HEK293T (cell line): ENCODE results near the gene IFT172.

ENCODE experiments used
- CTCF ChIA-PET: fragments of 350-600 bp; formaldehyde crosslinking; extraction: SDS; loops from one replicate; lab custom pipeline; 2021; ENCODE audit warnings: antibody characterized with exemption, inconsistent platforms; lab: Yijun Ruan, JAX
- POLR2A ChIA-PET: fragments of 350-600 bp; formaldehyde crosslinking; extraction: SDS; loops from one replicate; lab custom pipeline; 2020; ENCODE audit warnings: antibody characterized with exemption, inconsistent platforms; lab: Yijun Ruan, JAX
- DNase-seq: peaks from one replicate; pipeline ENCODE4 v3.0.0; 2012; ENCODE audit warnings: mixed read lengths; ENCODE audit errors: extremely low spot score
- ARNT ChIP-seq: fragments of 450-650 bp; IDR thresholded peaks from 2 replicates; pipeline ENCODE4 v1.6.1; 2017; ENCODE audit warnings: mild to moderate bottlenecking
- BHLHE40 ChIP-seq: fragments of 450-650 bp; IDR thresholded peaks from 2 replicates; pipeline ENCODE4 v1.6.1; 2016; ENCODE audit warnings: mild to moderate bottlenecking, moderate library complexity, borderline replicate concordance
- CTBP1 ChIP-seq: fragments of 450-650 bp; IDR thresholded peaks from 2 replicates; pipeline ENCODE4 v1.6.1; 2016; ENCODE audit warnings: borderline replicate concordance
- ELF4 ChIP-seq: fragments of 450-650 bp; IDR thresholded peaks from 2 replicates; pipeline ENCODE4 v1.6.1; 2017; ENCODE audit warnings: antibody characterized with exemption
- FOXA1 ChIP-seq: fragments of 450-650 bp; IDR thresholded peaks from 2 replicates; pipeline ENCODE4 v1.6.1; 2016; ENCODE audit warnings: mild to moderate bottlenecking
- FOXK2 ChIP-seq: fragments of 450-650 bp; IDR thresholded peaks from 2 replicates; pipeline ENCODE4 v1.6.1; 2016; ENCODE audit warnings: mild to moderate bottlenecking
- FOXM1 ChIP-seq: fragments of 450-650 bp; IDR thresholded peaks from 2 replicates; pipeline ENCODE4 v1.6.1; 2017; ENCODE audit warnings: mild to moderate bottlenecking, borderline replicate concordance
- HDGF ChIP-seq: fragments of 450-650 bp; IDR thresholded peaks from 2 replicates; pipeline ENCODE4 v1.6.1; 2017; ENCODE audit warnings: antibody characterized with exemption, borderline replicate concordance
- L3MBTL2 ChIP-seq: fragments of 450-650 bp; conservative IDR thresholded peaks from 2 replicates; pipeline ENCODE4 v1.6.1; 2016; ENCODE audit warnings: mild to moderate bottlenecking
- LEF1 ChIP-seq: fragments of 450-650 bp; IDR thresholded peaks from 2 replicates; pipeline ENCODE4 v1.6.1; 2017; ENCODE audit warnings: mild to moderate bottlenecking, borderline replicate concordance
- NFRKB ChIP-seq: fragments of 450-650 bp; IDR thresholded peaks from 2 replicates; pipeline ENCODE4 v1.6.1; 2016; ENCODE audit warnings: mild to moderate bottlenecking, moderate library complexity
- PKNOX1 ChIP-seq: fragments of 450-650 bp; IDR thresholded peaks from 2 replicates; pipeline ENCODE4 v1.6.1; 2016
- SP1 ChIP-seq: fragments of 450-650 bp; IDR thresholded peaks from 2 replicates; pipeline ENCODE4 v1.6.1; 2017
- SUZ12 ChIP-seq: fragments of 450-650 bp; IDR thresholded peaks from 2 replicates; pipeline ENCODE4 v1.6.1; 2016; ENCODE audit warnings: mild to moderate bottlenecking
- TARDBP ChIP-seq: fragments of 450-650 bp; IDR thresholded peaks from 2 replicates; pipeline ENCODE4 v1.6.1; 2016
- ZNF384 ChIP-seq: fragments of 450-650 bp; IDR thresholded peaks from 2 replicates; pipeline ENCODE4 v1.6.1; 2016

The IFT172 gene

GRCh38 chr2:27445615-27446014, 43.9 kb downstream of the IFT172 start:
- TF ChIP-seq FOXA1, result no peak
- no peak for TF ChIP-seq CTBP1
- TF ChIP-seq L3MBTL2, result no peak
- TF ChIP-seq PKNOX1, result no peak
- TF ChIP-seq LEF1, result no peak
- TF ChIP-seq FOXM1, result no peak
- TF ChIP-seq TARDBP, result no peak
- TF ChIP-seq BHLHE40, result no peak
- TF ChIP-seq SP1, result no peak
- TF ChIP-seq SUZ12, result no peak
- TF ChIP-seq HDGF, result no peak
- TF ChIP-seq NFRKB, result no peak
- TF ChIP-seq ARNT, result no peak
- TF ChIP-seq ZNF384, result no peak
- no peak for TF ChIP-seq FOXK2
- no peak for TF ChIP-seq ELF4
- no peak for DNase-seq
- ChIA-PET CTCF (interaction anchor here (0.6 kb wide), 1 partner anchor 16 kb away, joined by 3 read pairs; no protein-coding TSS in a partner anchor), POLR2A (interaction anchor here (1.1 to 1.2 kb wide), 2 partner anchors 17 to 36 kb away, joined by 3 to 4 read pairs; partner anchors contain the start of genes NRBP1 and PPM1G)

GRCh38 chr2:27445155-27445554, 44.4 kb downstream of the IFT172 start:
- TF ChIP-seq SUZ12, result no peak
- TF ChIP-seq PKNOX1, result no peak
- no peak for TF ChIP-seq CTBP1
- no peak for TF ChIP-seq BHLHE40
- no peak for TF ChIP-seq LEF1
- no peak for TF ChIP-seq FOXA1
- TF ChIP-seq FOXK2, result no peak
- TF ChIP-seq TARDBP, result no peak
- TF ChIP-seq HDGF, result no peak
- CTCF ChIA-PET, result interaction anchor here (0.6 kb wide), 1 partner anchor 16 kb away, joined by 3 read pairs; no protein-coding TSS in a partner anchor
- POLR2A ChIA-PET, result no interaction called here
- DNase-seq, result no peak

- TF ChIP-seq FOXM1 (no peak), ZNF384 (no peak), SP1 (no peak), FOXK2 (no peak), FOXA1 (no peak), ELF4 (no peak), PKNOX1 (no peak)
- ChIA-PET CTCF (no interaction called here), POLR2A (no interaction called here)
Observed at GRCh38 chr2:27442920-27443282, 46.6 kb downstream of the IFT172 start.

GRCh38 chr2:27441958-27442919, 47.3 kb downstream of the IFT172 start, which contains the start of gene KRTCAP3:
KRTCAP3 (plus strand) TSS chr2:27442381; CDS start chr2:27442413, 32 bp downstream.
- DNase-seq, result no peak
- ChIA-PET CTCF (no interaction called here), POLR2A (no interaction called here)
- TF ChIP-seq ARNT (no peak), ELF4 (no peak), NFRKB (no peak), PKNOX1 (no peak), CTBP1 (no peak), SUZ12 (no peak), FOXK2 (no peak), L3MBTL2 (no peak), ZNF384 (no peak)

More at GRCh38 chr2:27442920-27443282, 46.6 kb downstream of the IFT172 start:
- no peak for DNase-seq

- ChIA-PET CTCF (no interaction called here), POLR2A (no interaction called here)
- no peak for TF ChIP-seq ARNT
- TF ChIP-seq SP1, result no peak
- TF ChIP-seq HDGF, result no peak
- no peak for TF ChIP-seq LEF1
- TF ChIP-seq BHLHE40, result no peak
- no peak for TF ChIP-seq TARDBP
- TF ChIP-seq FOXM1, result no peak
- TF ChIP-seq SUZ12, result no peak
- TF ChIP-seq FOXK2, result no peak
- no peak for TF ChIP-seq L3MBTL2
- TF ChIP-seq ELF4, result no peak
- no peak for TF ChIP-seq CTBP1
- TF ChIP-seq FOXA1, result no peak
- DNase-seq, result no peak
Observed at GRCh38 chr2:27441226-27441926, 48.2 kb downstream of the IFT172 start.
